HG02981 (cell line): ENCODE results near the gene FAM83F.

Experiments
- ATAC-seq: cut with Tn5 transposase; IDR thresholded peaks from one replicate; pipeline ENCODE4 v1.9.1; 2021; ENCODE audit warnings: mild to moderate bottlenecking, moderate library complexity; ENCODE audit not compliant: unreplicated experiment

Gene FAM83F

GRCh38 chr22:40056154-40056553, 61.4 kb downstream of the FAM83F start:
- ATAC-seq: no peak

GRCh38 chr22:40056559-40056958, 61.8 kb downstream of the FAM83F start:
- no peak for ATAC-seq

GRCh38 chr22:40057652-40058051, 62.9 kb downstream of the FAM83F start:
- ATAC-seq: no peak

DNA sequence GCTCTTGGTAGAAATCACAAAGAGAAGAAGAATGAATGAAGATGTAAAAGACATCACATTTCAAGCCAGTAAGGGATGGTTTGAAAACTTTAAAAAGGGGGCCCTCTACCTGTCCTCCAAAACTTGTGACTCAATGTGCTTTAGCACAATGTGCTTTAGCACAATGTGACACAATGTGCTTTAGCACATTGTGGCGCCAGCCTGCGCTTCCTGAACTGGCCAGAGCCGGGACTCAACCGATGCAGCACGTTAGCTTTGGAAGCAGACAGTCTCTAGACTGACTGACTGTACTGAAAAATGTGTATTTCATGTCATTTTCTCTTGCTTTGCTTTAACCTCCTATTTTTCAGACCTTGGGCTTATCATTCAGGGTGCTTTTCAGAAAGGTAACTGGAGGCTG, 63.5 kb downstream of the FAM83F start:
- ATAC-seq: no peak

DNA sequence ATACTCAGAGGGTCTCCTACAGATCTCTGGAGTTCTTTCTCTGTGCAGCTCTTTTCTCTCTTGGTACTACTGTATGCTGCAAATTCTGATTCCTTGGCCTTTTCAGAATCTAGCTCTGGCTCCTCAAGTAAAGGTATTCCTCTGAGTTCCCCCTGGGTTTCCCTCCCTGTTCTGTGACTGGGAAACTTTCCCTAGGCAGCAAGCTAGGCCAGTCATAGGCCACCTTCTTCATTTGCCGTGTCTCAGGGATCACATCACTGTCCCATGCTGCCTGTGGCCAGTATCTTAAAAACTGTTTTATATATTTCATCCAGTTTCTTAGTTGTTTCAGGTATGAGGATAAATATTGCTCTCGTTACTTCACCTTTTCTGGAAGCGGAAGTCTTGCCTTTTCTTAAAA, 71.2 kb downstream of the FAM83F start:
- no peak for ATAC-seq

GRCh38 chr22:40067639-40068038, 72.9 kb downstream of the FAM83F start:
- ATAC-seq: no peak

DNA sequence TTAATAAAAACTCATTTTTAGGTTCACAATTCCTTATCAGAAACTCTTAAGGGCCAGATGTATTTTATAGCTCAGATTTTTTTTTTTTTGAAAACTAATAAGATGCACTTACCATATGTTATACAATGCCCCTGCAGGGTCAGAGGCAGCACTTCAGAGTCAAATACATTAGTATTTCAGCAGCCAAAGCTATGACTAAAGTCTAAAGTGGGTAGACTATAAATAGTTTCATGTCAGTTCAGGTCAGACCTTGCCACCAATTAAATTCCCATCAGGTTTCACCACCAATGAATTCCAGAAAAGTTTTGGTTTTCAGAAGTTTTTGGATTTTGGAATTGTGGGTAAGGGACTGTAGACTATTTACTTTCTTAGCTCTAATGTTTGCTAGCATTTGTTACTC, 75.9 kb downstream of the FAM83F start:
- ATAC-seq: no peak

- ATAC-seq: no peak
These were observed 77.0 kb downstream of the FAM83F start for GRCh38 chr22:40071720-40072119.

DNA sequence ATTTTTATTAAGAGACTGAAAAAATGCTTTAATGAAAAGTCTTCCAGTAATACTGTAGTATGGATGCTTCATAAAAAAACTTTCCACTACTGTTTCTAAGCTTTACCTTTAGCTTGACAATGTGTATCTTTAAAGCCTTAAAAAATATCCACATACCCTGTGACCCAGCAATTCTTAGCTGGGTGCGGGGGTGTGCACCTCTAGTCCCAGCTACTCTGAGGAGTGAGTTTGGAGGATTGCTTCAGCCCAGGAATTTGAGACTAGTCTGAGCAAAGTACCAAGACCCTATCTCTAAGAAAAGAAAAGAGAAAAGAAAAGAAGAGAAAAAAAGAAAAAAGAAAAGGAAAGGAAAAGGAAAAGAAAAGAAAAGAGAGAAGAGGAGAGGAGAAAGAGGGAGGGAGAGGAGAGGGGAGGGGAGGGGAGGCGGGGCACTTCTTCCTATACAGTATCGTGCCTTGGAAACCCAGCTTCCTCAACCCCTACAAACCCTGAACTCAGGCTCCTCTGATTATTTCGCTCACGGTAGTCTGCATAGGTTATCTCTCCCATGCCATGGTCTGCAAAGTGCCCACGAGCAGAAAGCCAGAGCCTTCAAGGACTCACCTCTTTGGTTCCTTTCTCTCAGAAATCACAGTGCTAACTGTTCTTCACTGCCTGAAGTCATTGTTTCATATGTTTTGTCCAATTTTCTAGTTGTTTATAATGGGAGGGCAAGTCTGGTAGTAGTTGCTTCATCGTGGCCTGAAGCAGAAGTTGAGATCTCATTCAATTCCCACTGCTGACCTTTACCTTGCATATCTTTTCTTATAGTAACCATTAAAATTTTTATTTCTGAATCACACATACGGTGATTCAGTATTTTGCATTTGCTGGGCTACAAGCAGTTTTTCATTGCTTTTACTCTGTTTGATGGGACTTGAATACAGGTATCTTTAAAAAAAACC, 82.2 kb downstream of the FAM83F start:
- ATAC-seq: no peak

DNA sequence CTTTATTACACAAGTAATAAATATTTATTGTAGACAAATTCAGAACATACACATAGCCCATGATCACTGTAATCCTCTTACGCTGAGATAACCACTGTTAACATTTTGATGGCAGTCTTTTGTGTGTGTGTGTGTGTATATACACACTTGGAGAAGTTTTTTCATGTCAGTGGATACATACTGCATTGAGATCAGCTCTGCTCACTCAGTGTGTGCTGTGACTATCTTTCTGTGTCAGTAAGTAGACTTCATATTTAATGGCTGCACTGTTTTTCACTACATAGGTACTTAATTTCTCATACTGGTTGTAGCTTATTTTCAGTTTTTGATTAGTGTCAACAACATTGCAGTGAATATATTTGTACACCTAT, 82.9 kb downstream of the FAM83F start:
- ATAC-seq: no peak

DNA sequence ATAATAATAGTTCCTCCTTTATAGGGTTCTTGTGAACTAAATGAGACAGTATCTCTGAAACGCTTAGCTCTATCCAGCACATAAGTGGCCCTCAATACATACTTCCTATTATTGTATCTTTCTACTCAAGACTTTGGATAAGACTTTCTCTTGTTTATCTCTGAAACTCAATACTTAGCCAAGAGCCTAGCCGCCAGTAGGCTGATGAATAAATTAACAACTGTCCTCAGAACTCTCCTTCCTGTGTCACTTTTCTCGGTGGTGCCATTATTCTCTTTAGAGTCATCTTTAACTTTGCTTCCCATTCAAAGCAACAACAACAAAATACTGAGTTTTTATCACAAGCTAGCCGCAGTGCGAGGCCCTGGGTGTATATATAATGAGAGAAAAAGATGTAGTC, 86.9 kb downstream of the FAM83F start:
- ATAC-seq: no peak

GRCh38 chr22:40082184-40082583, 87.4 kb downstream of the FAM83F start:
- ATAC-seq: no peak

DNA sequence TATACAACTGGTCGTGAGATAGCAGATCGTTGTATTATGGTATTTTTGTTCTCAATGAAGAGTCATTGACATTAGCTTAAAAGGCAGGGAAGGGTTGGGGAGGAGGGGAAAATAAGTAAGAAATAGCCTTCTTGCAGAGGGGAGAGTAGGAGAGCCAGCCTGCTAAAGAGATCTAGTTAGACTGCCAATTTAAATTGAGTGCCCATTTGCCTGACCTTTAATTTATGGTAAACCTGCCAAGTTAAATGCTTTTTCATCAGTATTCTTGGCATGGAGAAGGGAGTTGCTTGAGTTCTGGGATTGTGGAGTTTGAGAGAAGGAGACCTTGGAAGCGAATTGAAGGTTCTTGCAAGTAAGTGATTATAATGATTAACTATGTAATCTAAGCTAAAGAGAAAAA, 89.0 kb downstream of the FAM83F start:
- ATAC-seq: no peak

- ATAC-seq: no peak
These were observed 89.5 kb downstream of the FAM83F start for GRCh38 chr22:40084246-40084645.

DNA sequence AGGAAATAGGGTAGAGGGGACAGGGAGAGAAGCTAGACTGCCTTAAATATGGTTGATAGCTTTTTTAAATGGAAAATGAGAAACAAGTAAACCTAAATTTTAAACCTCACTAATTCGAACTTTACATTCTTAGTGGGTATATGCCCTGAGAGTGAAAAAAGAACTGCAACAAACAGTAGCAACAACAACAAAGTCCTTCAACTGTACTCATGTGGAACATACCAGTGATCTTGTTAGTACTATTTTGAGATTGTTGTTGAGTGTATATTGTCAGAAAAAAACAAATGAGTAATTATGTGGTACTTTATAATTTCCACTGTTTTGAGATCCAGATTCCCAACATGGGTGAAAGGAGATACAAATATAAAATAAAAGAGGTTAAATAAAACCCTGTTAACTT, 94.1 kb downstream of the FAM83F start:
- no peak for ATAC-seq
